ENCODE data around the gene TMEM174.

The TMEM174 gene

DNA sequence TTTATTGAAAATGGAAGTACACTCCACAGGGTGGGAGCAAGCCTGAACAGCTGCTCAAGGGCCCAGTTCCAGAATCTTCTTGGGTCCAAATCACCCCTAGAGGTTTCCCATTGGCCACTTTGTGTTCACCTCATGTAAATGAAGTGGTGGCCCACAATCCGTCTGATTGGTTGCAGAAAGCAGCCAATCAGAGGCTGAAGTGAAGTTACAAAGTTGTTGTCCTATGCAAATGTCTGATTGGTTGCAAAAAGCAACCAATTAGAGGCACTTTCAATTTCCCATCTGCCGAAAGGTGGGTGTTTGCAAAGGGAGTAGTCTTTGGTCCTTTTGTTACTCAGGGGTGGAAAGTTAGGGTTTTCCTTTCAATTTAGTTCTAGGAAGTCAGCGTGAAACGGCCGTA lies 43.9 kb upstream of the TMEM174 start:
- H3K4me1 ChIP-seq (ENCODE audit: low read length), result peaks cover 12% of the 10 kb centered on the region
- peaks cover 23% of the 10 kb centered on the region for H3K27me3 ChIP-seq (ENCODE audit: low read depth, low read length)
- H3K9ac ChIP-seq (ENCODE audit: low read length), result no peak overlapping the region
- no peak overlapping the region for H3K4me2 ChIP-seq (ENCODE audit: low read length)
- H3K27ac ChIP-seq (ENCODE audit: low read length), result no peak overlapping the region
- H3K9me3 ChIP-seq (ENCODE audit: insufficient read depth, low read length), result no peaks in the 10 kb centered on the region
- no peak overlapping the region for H3K4me3 ChIP-seq (ENCODE audit: low read length)
- H3K36me3 ChIP-seq (replicated peaks; ENCODE audit: low read depth, low read length), result no peaks in the 10 kb centered on the region
- no peaks in the 10 kb centered on the region for H3K79me2 ChIP-seq (ENCODE audit: low read length)
- no peaks in the 10 kb centered on the region for H4K20me1 ChIP-seq (ENCODE audit: insufficient read depth, low read length)
- TF ChIP-seq EZH2phosphoT487 (IDR thresholded peaks at IDR 0.05; ENCODE audit: low read depth), result no peak
- TF ChIP-seq, protein P1, sequence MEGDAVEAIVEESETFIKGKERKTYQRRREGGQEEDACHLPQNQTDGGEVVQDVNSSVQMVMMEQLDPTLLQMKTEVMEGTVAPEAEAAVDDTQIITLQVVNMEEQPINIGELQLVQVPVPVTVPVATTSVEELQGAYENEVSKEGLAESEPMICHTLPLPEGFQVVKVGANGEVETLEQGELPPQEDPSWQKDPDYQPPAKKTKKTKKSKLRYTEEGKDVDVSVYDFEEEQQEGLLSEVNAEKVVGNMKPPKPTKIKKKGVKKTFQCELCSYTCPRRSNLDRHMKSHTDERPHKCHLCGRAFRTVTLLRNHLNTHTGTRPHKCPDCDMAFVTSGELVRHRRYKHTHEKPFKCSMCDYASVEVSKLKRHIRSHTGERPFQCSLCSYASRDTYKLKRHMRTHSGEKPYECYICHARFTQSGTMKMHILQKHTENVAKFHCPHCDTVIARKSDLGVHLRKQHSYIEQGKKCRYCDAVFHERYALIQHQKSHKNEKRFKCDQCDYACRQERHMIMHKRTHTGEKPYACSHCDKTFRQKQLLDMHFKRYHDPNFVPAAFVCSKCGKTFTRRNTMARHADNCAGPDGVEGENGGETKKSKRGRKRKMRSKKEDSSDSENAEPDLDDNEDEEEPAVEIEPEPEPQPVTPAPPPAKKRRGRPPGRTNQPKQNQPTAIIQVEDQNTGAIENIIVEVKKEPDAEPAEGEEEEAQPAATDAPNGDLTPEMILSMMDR (IDR thresholded peaks at IDR 0.05; ENCODE audit: low read depth, low read length), result no peak
- no peak overlapping the region for H2AFZ ChIP-seq (ENCODE audit: low read depth, low read length)

DNA sequence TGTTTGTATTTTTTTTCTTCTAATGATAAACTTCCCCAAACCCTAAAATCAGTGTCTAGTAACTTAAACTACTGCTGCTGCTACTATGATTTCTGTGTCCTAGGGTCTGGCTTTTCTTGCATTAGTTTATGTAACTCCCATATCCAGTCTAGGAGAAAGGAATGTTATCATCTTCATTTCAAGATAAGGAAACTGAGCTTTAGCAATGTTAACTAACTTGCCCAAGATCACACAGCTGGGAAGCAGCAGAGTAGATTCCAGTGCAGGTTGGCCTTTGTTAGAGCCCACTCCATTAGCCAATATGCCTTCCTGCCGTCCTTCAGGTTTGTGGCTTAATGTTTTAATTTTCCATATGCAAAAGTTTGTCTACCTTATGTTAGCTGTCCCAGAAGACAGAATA lies 42.2 kb upstream of the TMEM174 start:
- Histone ChIP-seq H3K9ac (ENCODE audit: low read length) (no peak overlapping the region), H3K4me2 (ENCODE audit: low read length) (no peak overlapping the region), H3K27ac (ENCODE audit: low read length) (no peak overlapping the region), H3K4me1 (ENCODE audit: low read length) (peaks cover 15% of the 10 kb centered on the region), H3K79me2 (ENCODE audit: low read length) (no peaks in the 10 kb centered on the region), H4K20me1 (ENCODE audit: insufficient read depth, low read length) (no peaks in the 10 kb centered on the region), H2AFZ (ENCODE audit: low read depth, low read length) (no peak overlapping the region), H3K36me3 (replicated peaks; ENCODE audit: low read depth, low read length) (no peaks in the 10 kb centered on the region), H3K27me3 (ENCODE audit: low read depth, low read length) (peaks cover 22% of the 10 kb centered on the region), H3K4me3 (ENCODE audit: low read length) (no peak overlapping the region), H3K9me3 (ENCODE audit: insufficient read depth, low read length) (no peaks in the 10 kb centered on the region)
- no peak for TF ChIP-seq EZH2phosphoT487 (IDR thresholded peaks at IDR 0.05; ENCODE audit: low read depth)
- TF ChIP-seq, protein P1 (IDR thresholded peaks at IDR 0.05; ENCODE audit: low read depth, low read length), result no peak

DNA sequence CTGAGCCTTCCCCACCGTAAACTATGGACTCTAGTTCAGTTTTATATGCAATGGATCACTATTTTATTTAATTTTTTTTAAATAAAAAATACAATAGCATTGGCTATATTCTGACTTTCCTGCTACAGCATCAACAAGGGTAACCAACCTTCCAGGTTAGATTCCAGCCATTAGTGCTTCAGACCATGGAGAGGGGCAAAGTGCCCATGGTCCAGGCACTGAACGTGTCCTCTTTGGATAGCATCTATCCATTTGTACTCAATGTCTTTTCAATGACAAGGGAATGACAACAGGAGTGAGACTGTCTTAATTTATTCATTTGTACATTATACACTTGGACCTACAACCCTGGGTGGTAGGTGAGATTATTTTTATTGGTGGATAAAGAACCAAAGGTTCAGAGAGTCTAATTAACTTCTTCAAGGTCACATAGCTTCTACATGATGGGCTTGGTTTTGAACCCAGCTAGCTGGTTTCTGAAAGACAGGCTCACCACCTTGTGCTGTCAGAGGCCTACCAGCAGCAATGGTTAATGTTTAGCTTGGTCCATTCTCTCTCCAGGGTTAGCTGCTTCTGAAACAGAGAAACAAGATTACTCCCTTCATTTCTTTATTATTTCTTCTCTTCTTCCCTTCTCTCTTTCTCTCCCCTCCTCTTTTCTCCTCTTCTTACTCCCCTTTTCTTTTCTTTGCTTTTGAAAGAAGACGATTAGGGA lies 41.1 kb upstream of the TMEM174 start:
- no peak overlapping the region for H3K4me3 ChIP-seq (ENCODE audit: low read length)
- H3K4me2 ChIP-seq (ENCODE audit: low read length), result no peak overlapping the region
- TF ChIP-seq EZH2phosphoT487 (IDR thresholded peaks at IDR 0.05; ENCODE audit: low read depth), result no peak
- TF ChIP-seq, protein P1 (IDR thresholded peaks at IDR 0.05; ENCODE audit: low read depth, low read length), result no peak
- H3K9me3 ChIP-seq (ENCODE audit: insufficient read depth, low read length), result no peaks in the 10 kb centered on the region
- peaks cover 31% of the 10 kb centered on the region for H3K27me3 ChIP-seq (ENCODE audit: low read depth, low read length)
- no peak overlapping the region for H3K9ac ChIP-seq (ENCODE audit: low read length)
- H3K79me2 ChIP-seq (ENCODE audit: low read length), result no peaks in the 10 kb centered on the region
- H3K36me3 ChIP-seq (replicated peaks; ENCODE audit: low read depth, low read length), result no peaks in the 10 kb centered on the region
- H3K27ac ChIP-seq (ENCODE audit: low read length), result no peak overlapping the region
- peaks cover 17% of the 10 kb centered on the region for H3K4me1 ChIP-seq (ENCODE audit: low read length)
- no peaks in the 10 kb centered on the region for H4K20me1 ChIP-seq (ENCODE audit: insufficient read depth, low read length)
- H2AFZ ChIP-seq (ENCODE audit: low read depth, low read length), result no peak overlapping the region

DNA sequence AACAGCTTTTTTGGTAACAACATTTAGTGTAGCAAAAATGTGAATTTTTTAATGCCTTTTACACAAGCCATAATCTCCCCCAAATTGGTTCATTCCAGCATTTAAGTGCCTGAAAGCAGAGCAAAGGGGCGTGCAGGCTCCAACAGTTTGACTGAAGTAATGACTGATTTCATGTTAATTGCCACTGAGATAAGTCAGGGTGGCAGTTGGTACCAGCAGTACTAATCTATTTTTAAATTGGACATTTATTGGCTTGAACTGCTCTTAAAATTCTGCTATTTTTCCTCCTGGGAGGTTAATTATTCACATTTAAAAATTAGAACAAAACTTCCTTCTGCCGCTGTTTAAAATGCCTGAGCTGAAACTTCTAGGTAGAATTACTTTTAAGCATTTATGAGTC lies 40.2 kb upstream of the TMEM174 start:
- Histone ChIP-seq H2AFZ (ENCODE audit: low read depth, low read length) (no peak overlapping the region), H3K27me3 (ENCODE audit: low read depth, low read length) (peaks cover 31% of the 10 kb centered on the region), H3K27ac (ENCODE audit: low read length) (no peak overlapping the region), H3K79me2 (ENCODE audit: low read length) (no peaks in the 10 kb centered on the region), H3K4me3 (ENCODE audit: low read length) (no peak overlapping the region), H3K9ac (ENCODE audit: low read length) (no peak overlapping the region), H3K36me3 (replicated peaks; ENCODE audit: low read depth, low read length) (no peaks in the 10 kb centered on the region), H3K4me2 (ENCODE audit: low read length) (no peak overlapping the region), H3K4me1 (ENCODE audit: low read length) (peaks cover 23% of the 10 kb centered on the region), H3K9me3 (ENCODE audit: insufficient read depth, low read length) (no peaks in the 10 kb centered on the region), H4K20me1 (ENCODE audit: insufficient read depth, low read length) (no peaks in the 10 kb centered on the region)
- no peak for TF ChIP-seq EZH2phosphoT487 (IDR thresholded peaks at IDR 0.05; ENCODE audit: low read depth)
- TF ChIP-seq, protein P1 (IDR thresholded peaks at IDR 0.05; ENCODE audit: low read depth, low read length), result no peak
